NT2/D1 (cell line): ENCODE data around the gene B4GALNT4.
"Not testable (repeated sequence)": the region's sequence is repeated elsewhere in the genome, so short reads cannot be mapped to it uniquely, and the experiment has no call there.

Source experiments
- DNase-seq: peaks from one replicate; pipeline ENCODE4 v3.0.0-alpha.2; 2011; ENCODE audit warnings: low read depth, low spot score
- H3K27me3 ChIP-seq: 2 replicates; pipeline ENCODE4 v1.6.0; 2011; ENCODE audit warnings: mild to moderate bottlenecking; ENCODE audit not compliant: insufficient read length, insufficient read depth
- H3K36me3 ChIP-seq: 2 replicates; pipeline ENCODE4 v1.6.1; 2011; ENCODE audit warnings: mild to moderate bottlenecking, low read length, mixed read lengths; ENCODE audit not compliant: insufficient read depth, insufficient read length
- H3K4me1 ChIP-seq: 2 replicates; pipeline ENCODE4 v1.5.1; 2011; ENCODE audit not compliant: insufficient read depth, insufficient read length
- H3K4me3 ChIP-seq: 2 replicates; pipeline ENCODE4 v1.5.1; 2011; ENCODE audit warnings: low read depth; ENCODE audit not compliant: insufficient read length
- H3K9ac ChIP-seq: 2 replicates; pipeline ENCODE4 v1.6.0; 2011; ENCODE audit warnings: low read depth; ENCODE audit not compliant: insufficient read length
- H3K9me3 ChIP-seq: 2 replicates; pipeline ENCODE4 v1.5.1; 2011; ENCODE audit warnings: mild to moderate bottlenecking, low read length; ENCODE audit not compliant: insufficient read depth
- SUZ12 ChIP-seq: IDR thresholded peaks from 2 replicates; pipeline ENCODE4 v1.6.1; 2011; ENCODE audit not compliant: insufficient read length, insufficient read depth; ENCODE audit errors: extremely low read depth
- YY1 ChIP-seq: IDR thresholded peaks from 2 replicates; pipeline ENCODE4 v1.6.1; 2011; ENCODE audit not compliant: insufficient read length, insufficient read depth
- ZNF274 ChIP-seq: IDR thresholded peaks from 2 replicates; pipeline ENCODE4 v1.6.1; 2011; ENCODE audit warnings: mild to moderate bottlenecking, low read depth, low read length

Gene B4GALNT4

DNA sequence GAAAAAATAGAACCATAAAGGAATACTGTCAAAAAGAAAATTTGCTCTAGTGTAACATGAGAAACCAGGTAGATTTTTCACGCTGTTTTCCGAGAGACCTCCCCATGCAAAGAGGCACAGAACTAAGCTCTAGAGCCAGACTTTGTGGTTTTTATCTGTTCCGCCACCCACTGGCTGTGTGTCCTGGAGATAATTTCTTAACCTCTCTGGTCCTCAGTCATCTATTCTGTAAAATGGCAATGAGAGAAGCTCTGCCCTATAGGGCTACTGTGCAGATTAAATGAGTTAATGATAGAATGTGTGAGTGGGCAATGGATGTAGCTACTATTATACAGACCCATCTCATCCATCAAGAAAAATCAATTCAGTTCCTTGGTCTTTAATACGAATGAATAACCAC is 54.9 kb downstream of the B4GALNT4 start:
- Histone ChIP-seq H3K9ac (no peak overlapping the region), H3K36me3 (no peaks in the 10 kb centered on the region), H3K27me3 (no peaks in the 10 kb centered on the region), H3K9me3 (no peaks in the 10 kb centered on the region), H3K4me3 (no peak overlapping the region), H3K4me1 (peaks cover 3% of the 10 kb centered on the region)
- no peak for DNase-seq
- TF ChIP-seq ZNF274, result no peak
- TF ChIP-seq YY1, result no peak
- TF ChIP-seq SUZ12, result no peak

- not testable (repeated sequence) for H3K36me3 ChIP-seq, H3K27me3 ChIP-seq, H3K9me3 ChIP-seq, DNase-seq, H3K4me1 ChIP-seq, H3K9ac ChIP-seq, H3K4me3 ChIP-seq
Observed at GRCh38 chr11:424766-425165, 55.5 kb downstream of the B4GALNT4 start.

GRCh38 chr11:425301-425700 is 56.0 kb downstream of the B4GALNT4 start:
- no peaks in the 10 kb centered on the region for H3K36me3 ChIP-seq
- no peak for DNase-seq
- H3K4me1 ChIP-seq, result no peaks in the 10 kb centered on the region
- no peaks in the 10 kb centered on the region for H3K9me3 ChIP-seq
- H3K27me3 ChIP-seq, result no peaks in the 10 kb centered on the region
- TF ChIP-seq ZNF274 (no peak), SUZ12 (no peak), YY1 (no peak)
- no peak overlapping the region for H3K9ac ChIP-seq
- H3K4me3 ChIP-seq, result no peak overlapping the region

DNA sequence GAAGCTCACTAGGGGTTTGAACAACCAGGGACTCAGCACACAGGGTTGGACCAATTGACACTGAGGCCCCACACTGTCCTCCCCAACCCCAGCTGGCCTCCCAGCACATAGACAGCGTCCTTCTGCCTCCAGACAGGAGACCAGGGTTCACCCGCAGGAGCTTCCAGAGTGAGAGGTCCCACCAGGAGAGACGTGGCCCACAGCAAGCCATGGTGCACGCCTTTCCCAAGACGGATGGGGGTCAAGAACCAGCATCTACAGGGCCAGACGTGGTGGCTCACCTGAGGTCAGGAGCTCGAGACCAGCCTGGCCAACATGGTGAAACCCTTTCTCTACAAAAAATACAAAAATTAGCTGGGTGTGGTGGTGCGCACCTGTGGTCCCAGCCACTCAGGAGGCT is 57.6 kb downstream of the B4GALNT4 start:
- Histone ChIP-seq H3K27me3 (no peaks in the 10 kb centered on the region), H3K4me1 (no peaks in the 10 kb centered on the region), H3K4me3 (no peak overlapping the region), H3K36me3 (no peaks in the 10 kb centered on the region), H3K9ac (no peak overlapping the region), H3K9me3 (no peaks in the 10 kb centered on the region)
- no peak for TF ChIP-seq SUZ12
- TF ChIP-seq YY1, result no peak
- no peak for TF ChIP-seq ZNF274
- DNase-seq, result no peak

- TF ChIP-seq SUZ12 (no peak), YY1 (no peak), ZNF274 (no peak)
- Histone ChIP-seq H3K9me3 (no peaks in the 10 kb centered on the region), H3K9ac (no peak overlapping the region)
Observed at GRCh38 chr11:428295-428694, 59.0 kb downstream of the B4GALNT4 start.

DNA sequence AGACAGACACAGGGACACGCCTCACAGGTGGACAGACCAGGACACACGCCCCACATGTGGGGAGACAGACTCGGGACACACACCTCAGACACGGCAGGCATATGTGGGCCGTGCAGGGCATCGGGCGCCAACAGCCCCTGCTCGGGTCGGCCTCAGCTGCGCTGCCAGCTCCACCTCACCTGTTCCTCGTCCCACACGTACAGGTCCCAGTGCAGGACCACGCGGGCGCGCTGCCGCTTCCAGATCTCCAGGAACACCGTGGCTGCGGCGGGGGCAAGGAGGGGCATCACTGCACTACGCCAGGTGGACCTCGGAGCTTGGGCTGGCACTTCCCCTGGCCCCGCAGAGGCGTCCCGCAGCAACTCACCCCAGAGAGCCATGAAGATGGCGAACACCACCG is 60.1 kb downstream of the B4GALNT4 start:
- Histone ChIP-seq H3K27me3 (no peaks in the 10 kb centered on the region), H3K4me3 (no peak overlapping the region), H3K4me1 (no peaks in the 10 kb centered on the region), H3K9ac (no peak overlapping the region), H3K9me3 (no peaks in the 10 kb centered on the region), H3K36me3 (no peaks in the 10 kb centered on the region)
- no peak for TF ChIP-seq YY1
- TF ChIP-seq ZNF274, result no peak
- TF ChIP-seq SUZ12, result no peak
- DNase-seq, result no peak

More at GRCh38 chr11:428295-428694, 59.0 kb downstream of the B4GALNT4 start:
- Histone ChIP-seq H3K27me3 (no peaks in the 10 kb centered on the region), H3K36me3 (no peaks in the 10 kb centered on the region), H3K4me3 (no peak overlapping the region), H3K4me1 (no peaks in the 10 kb centered on the region)
- no peak for DNase-seq

- TF ChIP-seq ZNF274 (no peak), YY1 (no peak), SUZ12 (no peak)
- no peaks in the 10 kb centered on the region for H3K36me3 ChIP-seq
- no peak overlapping the region for H3K9ac ChIP-seq
- no peak overlapping the region for H3K4me3 ChIP-seq
- no peaks in the 10 kb centered on the region for H3K27me3 ChIP-seq
- H3K4me1 ChIP-seq, result no peaks in the 10 kb centered on the region
- no peaks in the 10 kb centered on the region for H3K9me3 ChIP-seq
- no peak for DNase-seq
Observed at GRCh38 chr11:429931-430456, 60.7 kb downstream of the B4GALNT4 start.
